Measurements from ENCODE around the gene BMP2K. TPM values are rescaled to one million over a fixed set of nuclear protein-coding genes. Genes with fewer than 3 reads are reported as not detected.
"Not testable (repeated sequence)": the region's sequence is repeated elsewhere in the genome, so short reads cannot be mapped to it uniquely, and the experiment has no call there.

BMP2K gene
- total RNA-seq, 1 donor from 2014 or later, result 33.3 TPM

GRCh38 chr4:78788007-78788889, 12.1 kb downstream of the BMP2K start:
- Histone ChIP-seq H3K79me2 (ENCODE audit: insufficient read depth, low read length) (peaks cover 87% of the 10 kb centered on the region), H3K36me3 (ENCODE audit: insufficient read depth, low read length) (no peaks in the 10 kb centered on the region), H3K4me2 (ENCODE audit: low read length) (no peak overlapping the region), H3K9ac (ENCODE audit: low read length) (no peak overlapping the region), H3K4me1 (ENCODE audit: insufficient read depth, low read length) (peaks cover 15% of the 10 kb centered on the region), H2AFZ (ENCODE audit: low read depth, low read length) (no peak overlapping the region), H3K27me3 (ENCODE audit: insufficient read depth, low read length) (no peaks in the 10 kb centered on the region), H3K27ac (ENCODE audit: low read depth, low read length) (no peak overlapping the region), H3K9me3 (ENCODE audit: insufficient read depth, low read depth, low read length) (no peaks in the 10 kb centered on the region), H4K20me1 (ENCODE audit: insufficient read depth, low read length) (peaks cover 10% of the 10 kb centered on the region), H3K4me3 (ENCODE audit: insufficient read depth, low read depth, low read length) (no peak overlapping the region)
- Mint-ChIP-seq H3K4me3 (ENCODE audit: unreplicated experiment) (no peak overlapping the region), H3K27me3 (ENCODE audit: low read depth, unreplicated experiment) (no peaks in the 10 kb centered on the region), H3K27ac (ENCODE audit: unreplicated experiment) (no peak overlapping the region), H3K9me3 (ENCODE audit: unreplicated experiment) (no peaks in the 10 kb centered on the region), H3K4me1 (ENCODE audit: low read depth, unreplicated experiment) (peaks cover 27% of the 10 kb centered on the region), H3K36me3 (ENCODE audit: low read depth, unreplicated experiment) (no peaks in the 10 kb centered on the region)
- FAIRE-seq, result no peak
- peak; percentile 49 for DNase-seq (ENCODE audit: low read depth)
- TF ChIP-seq EZH2 (IDR thresholded peaks at IDR 0.05; ENCODE audit: insufficient read depth, low read length) (no peak), CTCF (IDR thresholded peaks at IDR 0.05; ENCODE audit: insufficient read depth, low read depth, low read length) (no peak)

- DNase-seq (ENCODE audit: low read depth); H3K4me3 ChIP-seq (ENCODE audit: insufficient read depth, low read depth, low read length); H2AFZ ChIP-seq (ENCODE audit: low read depth, low read length); H3K36me3 ChIP-seq (ENCODE audit: insufficient read depth, low read length); FAIRE-seq; H3K27me3 Mint-ChIP-seq (ENCODE audit: low read depth, unreplicated experiment); H3K4me1 Mint-ChIP-seq (ENCODE audit: low read depth, unreplicated experiment); H3K9me3 ChIP-seq (ENCODE audit: insufficient read depth, low read depth, low read length); H3K9ac ChIP-seq (ENCODE audit: low read length); H3K4me3 Mint-ChIP-seq (ENCODE audit: unreplicated experiment); H3K4me1 ChIP-seq (ENCODE audit: insufficient read depth, low read length); H3K4me2 ChIP-seq (ENCODE audit: low read length); H3K27ac Mint-ChIP-seq (ENCODE audit: unreplicated experiment); H4K20me1 ChIP-seq (ENCODE audit: insufficient read depth, low read length); H3K27ac ChIP-seq (ENCODE audit: low read depth, low read length); H3K9me3 Mint-ChIP-seq (ENCODE audit: unreplicated experiment); H3K27me3 ChIP-seq (ENCODE audit: insufficient read depth, low read length): not testable (repeated sequence)
- peaks cover 11% of the 10 kb centered on the region for H3K36me3 Mint-ChIP-seq (ENCODE audit: low read depth, unreplicated experiment)
- peaks cover 80% of the 10 kb centered on the region for H3K79me2 ChIP-seq (ENCODE audit: insufficient read depth, low read length)
These were observed 19.7 kb downstream of the BMP2K start for GRCh38 chr4:78795594-78796416.

GRCh38 chr4:78796526-78796925, 20.4 kb downstream of the BMP2K start:
- Mint-ChIP-seq H3K9me3 (ENCODE audit: unreplicated experiment) (peaks cover 2% of the 10 kb centered on the region), H3K36me3 (ENCODE audit: low read depth, unreplicated experiment) (peaks cover 11% of the 10 kb centered on the region)
- FAIRE-seq, result no peak

More at GRCh38 chr4:78796526-78796925, 20.4 kb downstream of the BMP2K start:
- no peak overlapping the region for H3K9ac ChIP-seq (ENCODE audit: low read length)
- peaks cover 14% of the 10 kb centered on the region for H4K20me1 ChIP-seq (ENCODE audit: insufficient read depth, low read length)
- DNase-seq (ENCODE audit: low read depth), result no peak
- no peaks in the 10 kb centered on the region for H3K4me1 ChIP-seq (ENCODE audit: insufficient read depth, low read length)
- H3K4me2 ChIP-seq (ENCODE audit: low read length), result no peak overlapping the region
- peaks cover 80% of the 10 kb centered on the region for H3K79me2 ChIP-seq (ENCODE audit: insufficient read depth, low read length)
- H2AFZ ChIP-seq (ENCODE audit: low read depth, low read length), result no peak overlapping the region
- no peak overlapping the region for H3K27ac Mint-ChIP-seq (ENCODE audit: unreplicated experiment)
- no peaks in the 10 kb centered on the region for H3K36me3 ChIP-seq (ENCODE audit: insufficient read depth, low read length)
- H3K27ac ChIP-seq (ENCODE audit: low read depth, low read length), result no peak overlapping the region
- no peaks in the 10 kb centered on the region for H3K27me3 Mint-ChIP-seq (ENCODE audit: low read depth, unreplicated experiment)
- no peak overlapping the region for H3K4me3 Mint-ChIP-seq (ENCODE audit: unreplicated experiment)
- H3K4me1 Mint-ChIP-seq (ENCODE audit: low read depth, unreplicated experiment), result peaks cover 5% of the 10 kb centered on the region
- TF ChIP-seq EZH2 (IDR thresholded peaks at IDR 0.05; ENCODE audit: insufficient read depth, low read length), result no peak
- H3K27me3 ChIP-seq (ENCODE audit: insufficient read depth, low read length), result no peaks in the 10 kb centered on the region
- H3K4me3 ChIP-seq (ENCODE audit: insufficient read depth, low read depth, low read length), result no peak overlapping the region
- H3K9me3 ChIP-seq (ENCODE audit: insufficient read depth, low read depth, low read length), result no peaks in the 10 kb centered on the region
